Ishikawa (cell line): Measurements from ENCODE around the gene CCR5.

Experiments
- CEBPB ChIP-seq: IDR thresholded peaks from 2 replicates; pipeline ENCODE4 v1.6.1; 2012
- MAX ChIP-seq: IDR thresholded peaks from 2 replicates; pipeline ENCODE4 v1.6.1; 2012
- NFIC ChIP-seq: IDR thresholded peaks from 2 replicates; pipeline ENCODE4 v1.6.1; 2012
- RAD21 ChIP-seq: IDR thresholded peaks from 2 replicates; pipeline ENCODE4 v1.6.1; 2012; ENCODE audit warnings: low read depth
- TAF1 ChIP-seq: IDR thresholded peaks from 2 replicates; pipeline ENCODE4 v1.6.1; 2012; ENCODE audit warnings: low read depth, mild to moderate bottlenecking
- TCF12 ChIP-seq: IDR thresholded peaks from 2 replicates; pipeline ENCODE4 v1.6.1; 2012; ENCODE audit warnings: low read depth
- YY1 ChIP-seq: IDR thresholded peaks from 2 replicates; pipeline ENCODE4 v1.6.1; 2012; ENCODE audit warnings: low read depth

- TF ChIP-seq RAD21 (no peak), YY1 (no peak), CEBPB (no peak), NFIC (no peak), MAX (no peak), TCF12 (no peak), TAF1 (no peak)
Measured at GRCh38 chr3:46414739-46415138, 44.0 kb downstream of the CCR5 start.
